HG03108 (cell line): ENCODE data around the gene CCDC85C.

ENCODE experiments used
- ATAC-seq: cut with Tn5 transposase; IDR thresholded peaks from one replicate; pipeline ENCODE4 v1.9.1; 2021; ENCODE audit warnings: moderate library complexity; ENCODE audit not compliant: unreplicated experiment

The CCDC85C gene

GRCh38 chr14:99592394-99592793, 11.6 kb downstream of the CCDC85C start:
- no peak for ATAC-seq

- ATAC-seq, result no peak
Measured at GRCh38 chr14:99590746-99591555, 13.1 kb downstream of the CCDC85C start.

DNA sequence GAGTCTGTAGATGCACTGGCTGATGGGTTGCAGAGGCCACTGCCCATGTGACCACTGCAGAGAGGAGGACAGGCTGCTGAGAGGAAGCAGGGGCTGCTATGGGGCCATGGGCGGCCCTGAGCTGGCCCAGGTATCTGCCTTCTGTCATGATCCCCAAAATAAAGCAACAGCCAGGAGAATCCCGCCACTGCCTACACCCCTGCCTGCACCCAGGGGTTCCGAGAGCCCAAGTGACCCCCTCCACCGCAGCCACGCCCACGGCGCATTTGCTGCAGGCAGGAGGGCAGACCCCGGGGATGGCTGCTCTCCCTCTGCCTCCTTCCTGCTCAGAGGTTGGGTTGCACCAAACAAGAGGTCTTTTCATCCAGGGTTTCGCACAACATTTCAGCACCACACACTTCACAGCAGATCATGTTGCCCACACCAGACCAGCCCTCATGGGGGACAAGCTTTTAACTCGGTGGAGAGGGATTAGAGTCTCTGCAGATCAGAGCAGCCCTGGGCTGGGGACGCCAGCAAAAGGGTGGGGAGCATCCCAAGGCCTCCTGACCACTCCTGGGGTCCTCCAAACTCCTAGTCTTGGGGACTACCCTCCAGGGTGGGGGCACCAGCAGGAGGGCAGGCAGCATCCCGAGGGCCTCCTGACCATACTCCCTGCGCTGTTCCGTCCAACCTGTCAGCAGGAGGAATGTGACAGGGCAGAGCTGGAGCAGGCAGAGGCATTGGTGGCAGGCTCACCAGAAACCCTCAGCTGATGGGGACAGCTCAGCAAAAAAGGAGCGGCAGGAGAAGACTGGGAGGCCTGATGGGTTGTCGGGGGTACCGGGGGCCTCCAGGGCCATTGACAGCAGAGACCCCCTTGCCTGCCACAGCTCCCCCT, 14.1 kb downstream of the CCDC85C start:
- no peak for ATAC-seq

- ATAC-seq, result no peak
Measured at GRCh38 chr14:99589031-99589441, 15.0 kb downstream of the CCDC85C start.

- ATAC-seq, result no peak
Measured at GRCh38 chr14:99587460-99588278, 16.3 kb downstream of the CCDC85C start.

- ATAC-seq, result no peak
Measured at GRCh38 chr14:99586761-99587459, 17.1 kb downstream of the CCDC85C start.

GRCh38 chr14:99586054-99586760, 17.8 kb downstream of the CCDC85C start:
- ATAC-seq, result no peak

- ATAC-seq, result no peak
Measured at GRCh38 chr14:99584823-99585222, 19.2 kb downstream of the CCDC85C start.

GRCh38 chr14:99581938-99582337, 22.1 kb downstream of the CCDC85C start:
- ATAC-seq, result no peak

DNA sequence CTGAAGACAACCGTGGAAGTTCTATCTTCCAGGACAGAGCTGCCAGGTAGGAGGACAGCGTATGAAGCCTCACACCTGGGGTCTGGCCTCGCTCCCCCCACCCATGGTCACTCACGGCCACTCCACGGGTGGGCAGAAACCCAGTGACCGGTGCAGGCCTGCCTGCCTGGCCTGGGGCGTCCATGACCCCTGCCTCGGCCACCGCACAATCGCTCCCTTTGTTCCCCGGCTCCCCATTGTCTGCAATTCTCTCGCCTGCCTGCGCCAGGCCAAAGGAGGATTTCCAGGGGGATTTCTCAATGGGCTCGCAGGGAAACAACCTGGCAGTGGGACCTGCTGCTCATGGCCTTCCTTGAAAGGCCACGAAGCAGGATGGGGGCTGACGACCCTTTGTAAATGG, 22.6 kb downstream of the CCDC85C start:
- no peak for ATAC-seq

- no peak for ATAC-seq
Measured at GRCh38 chr14:99579903-99580571, 24.0 kb downstream of the CCDC85C start.

GRCh38 chr14:99579120-99579836, 24.7 kb downstream of the CCDC85C start:
- no peak for ATAC-seq

DNA sequence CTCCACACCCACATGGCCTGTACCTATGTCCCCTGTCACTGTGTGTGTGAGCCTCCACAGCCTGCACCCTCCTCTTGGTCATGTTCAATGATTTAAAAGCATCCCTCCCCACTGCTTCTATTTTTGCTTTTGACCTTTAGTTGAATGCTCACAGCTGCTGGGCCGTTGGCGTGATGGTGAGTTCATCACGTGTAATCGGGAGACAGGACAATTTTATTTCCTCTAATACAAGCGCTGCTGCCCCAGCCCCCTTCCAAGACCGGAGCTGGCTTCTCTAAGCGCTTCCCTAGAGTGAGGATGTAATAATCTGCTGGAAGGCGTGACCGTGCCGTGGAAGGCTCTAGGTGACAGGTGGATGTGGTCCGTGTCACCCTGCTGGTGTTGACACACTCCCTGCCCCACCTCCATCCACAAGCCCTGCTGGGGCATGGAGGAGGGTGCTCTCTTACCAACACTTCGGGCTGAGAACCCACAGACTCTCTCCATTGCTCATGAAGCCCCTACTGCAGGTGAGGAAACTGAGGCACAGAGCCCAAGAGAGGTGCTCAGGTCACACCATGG, 25.4 kb downstream of the CCDC85C start:
- ATAC-seq, result no peak

DNA sequence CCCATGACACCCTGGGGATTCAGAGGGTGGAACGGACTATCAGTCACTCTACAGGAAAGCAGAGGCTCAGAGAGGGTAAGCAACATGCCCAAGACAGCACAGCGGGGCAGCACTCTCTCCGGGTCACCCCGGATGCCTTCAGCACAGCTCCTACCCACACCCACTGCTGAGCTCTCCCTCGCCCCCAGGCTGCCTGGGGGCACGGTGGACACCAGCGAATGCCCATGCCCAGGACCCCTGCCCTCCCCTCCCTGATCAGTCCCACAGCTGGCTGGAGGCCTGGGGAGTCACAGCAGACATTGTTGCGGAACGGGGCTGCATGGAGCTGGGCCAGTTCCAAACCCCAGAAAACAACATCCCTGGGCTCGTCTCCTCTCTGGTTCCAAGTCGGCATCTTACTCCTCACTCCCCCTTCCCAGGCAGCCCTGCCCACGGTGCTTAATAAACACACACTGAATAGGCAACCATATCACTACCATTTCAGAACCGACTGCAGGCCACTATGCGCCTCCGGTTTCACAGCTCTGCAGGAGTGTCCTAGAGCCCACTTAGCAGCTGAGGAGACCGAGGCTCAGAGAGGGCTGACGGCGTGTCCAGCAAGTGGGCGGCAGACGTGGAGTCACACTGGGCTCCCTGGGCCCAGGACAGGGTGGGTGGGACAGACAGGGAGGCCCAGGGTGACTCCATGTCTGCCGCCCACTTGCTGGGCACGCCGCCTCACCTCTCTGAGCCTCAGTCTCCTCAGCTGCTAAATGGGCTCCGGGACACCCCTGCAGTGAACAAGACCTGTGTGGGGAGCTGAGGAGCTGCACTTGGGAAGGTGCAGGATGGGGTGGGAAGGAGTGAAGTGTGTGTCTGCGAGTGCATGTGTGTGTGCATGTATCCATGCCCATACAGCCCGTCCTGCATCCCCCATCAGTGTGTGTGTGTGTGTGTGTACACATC, 27.0 kb downstream of the CCDC85C start:
- no peak for ATAC-seq

DNA sequence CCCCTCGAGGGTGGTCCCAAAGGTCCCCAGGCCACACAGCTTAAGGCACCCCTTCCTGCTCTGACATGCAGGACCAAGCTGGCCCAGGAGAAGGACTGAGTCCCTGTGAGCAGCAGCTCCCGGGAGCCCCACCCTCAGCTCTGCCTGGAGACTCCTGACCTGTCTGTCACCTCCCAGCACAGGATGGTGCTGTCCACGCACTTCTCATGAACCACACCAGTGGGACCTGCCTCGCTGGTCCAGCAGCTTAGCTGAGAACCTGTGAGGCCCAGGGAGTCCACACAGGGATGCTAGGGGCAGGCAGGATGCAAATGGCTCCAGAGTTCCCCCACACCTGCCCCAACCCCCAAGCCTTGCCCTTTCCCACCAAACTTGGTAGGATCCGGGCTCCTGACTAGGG, 27.7 kb downstream of the CCDC85C start:
- no peak for ATAC-seq

DNA sequence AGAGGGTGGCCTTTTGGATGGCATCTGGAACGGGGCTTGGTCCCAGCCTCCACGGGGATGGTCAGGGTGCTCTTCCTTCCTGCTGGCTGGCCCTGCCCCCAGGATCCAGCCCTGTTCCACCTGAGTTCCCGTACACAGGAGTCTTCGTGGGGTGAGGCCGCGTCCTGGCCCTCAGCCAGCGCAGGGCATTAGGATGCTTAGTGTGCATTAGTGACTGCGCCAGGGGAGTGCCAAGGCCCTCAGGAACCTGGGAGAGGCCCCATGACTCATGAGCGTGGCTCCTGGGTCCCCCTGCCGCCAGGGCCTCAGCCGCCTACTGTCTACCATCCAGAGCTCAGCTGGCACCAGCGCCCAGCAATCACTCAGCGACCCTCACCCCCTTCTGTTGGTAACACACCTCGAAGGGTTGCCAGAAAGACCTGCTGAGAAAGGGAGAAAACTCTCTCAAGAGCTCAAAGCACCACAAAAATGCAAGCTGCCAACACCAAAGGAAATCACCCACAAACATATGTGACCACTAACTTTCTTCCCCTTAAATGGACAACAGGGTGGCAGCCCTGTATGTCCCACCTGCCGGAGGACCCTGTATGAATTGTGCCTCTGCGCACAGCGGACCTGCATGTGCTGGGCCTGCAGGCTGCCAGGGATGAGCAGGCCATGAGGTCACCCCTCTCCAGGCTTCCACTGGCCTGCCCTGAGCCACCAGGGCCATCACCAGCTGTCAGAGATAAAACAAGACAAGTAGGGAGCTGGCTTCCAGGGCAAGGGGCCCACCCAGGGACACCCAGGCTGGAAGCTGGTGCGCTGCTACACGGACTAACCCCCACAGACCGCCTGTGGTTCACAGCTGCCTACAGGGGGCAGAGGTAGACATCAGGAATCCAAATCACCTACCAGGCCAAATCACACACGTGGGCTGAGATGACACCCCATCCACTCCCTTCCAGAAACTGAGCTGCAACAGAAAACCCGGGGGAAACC, 28.7 kb downstream of the CCDC85C start:
- no peak for ATAC-seq
